ENCODE data around the gene FSD2. TPM values are rescaled to one million over a fixed set of nuclear protein-coding genes. Genes with fewer than 3 reads are reported as not detected.
"Not testable (repeated sequence)": the region's sequence is repeated elsewhere in the genome, so short reads cannot be mapped to it uniquely, and the experiment has no call there.

Gene FSD2
- total RNA-seq, 1 experiment from 2014 or later = not detected

- in situ Hi-C loops (cut with HindIII; ENCODE audit: low sequenced_read_pairs) = no loop called here
- no peak for DNase-seq (ENCODE audit: low spot score)
Observed at GRCh38 chr15:82799183-82799841, 6.6 kb downstream of the FSD2 start.

- DNase-seq (ENCODE audit: low spot score) = no peak
- in situ Hi-C loops (cut with HindIII; ENCODE audit: low sequenced_read_pairs) = no loop called here
Observed at GRCh38 chr15:82798531-82799166, 7.2 kb downstream of the FSD2 start.

- DNase-seq (ENCODE audit: low spot score) = no peak
- in situ Hi-C loops (cut with HindIII; ENCODE audit: low sequenced_read_pairs) = no loop called here
Observed at GRCh38 chr15:82798104-82798503, 7.8 kb downstream of the FSD2 start.

- no peak for DNase-seq (ENCODE audit: low spot score)
- in situ Hi-C loops (cut with HindIII; ENCODE audit: low sequenced_read_pairs) = no loop called here
Observed at GRCh38 chr15:82793737-82794136, 12.1 kb downstream of the FSD2 start.

- DNase-seq (ENCODE audit: low spot score) = no peak
- in situ Hi-C loops (cut with HindIII; ENCODE audit: low sequenced_read_pairs) = no loop called here
Observed at GRCh38 chr15:82792068-82792467, 13.8 kb downstream of the FSD2 start.

GRCh38 chr15:82790321-82790720 is 15.5 kb downstream of the FSD2 start:
- DNase-seq (ENCODE audit: low spot score) = no peak
- in situ Hi-C loops (cut with HindIII; ENCODE audit: low sequenced_read_pairs) = no loop called here

- in situ Hi-C loops (cut with HindIII; ENCODE audit: low sequenced_read_pairs) = no loop called here
- DNase-seq (ENCODE audit: low spot score) = no peak
Observed at GRCh38 chr15:82789491-82789890, 16.4 kb downstream of the FSD2 start.

- no peak for DNase-seq (ENCODE audit: low spot score)
- in situ Hi-C loops (cut with HindIII; ENCODE audit: low sequenced_read_pairs) = no loop called here
Observed at GRCh38 chr15:82788496-82788895, 17.4 kb downstream of the FSD2 start.

- DNase-seq (ENCODE audit: low spot score) = no peak
- in situ Hi-C loops (cut with HindIII; ENCODE audit: low sequenced_read_pairs) = no loop called here
Observed at GRCh38 chr15:82781349-82781748, 24.5 kb downstream of the FSD2 start.

GRCh38 chr15:82778755-82779154 is 27.1 kb downstream of the FSD2 start:
- in situ Hi-C loops (cut with HindIII; ENCODE audit: low sequenced_read_pairs) = no loop called here
- DNase-seq (ENCODE audit: low spot score) = no peak

- in situ Hi-C loops (cut with HindIII; ENCODE audit: low sequenced_read_pairs) = no loop called here
- no peak for DNase-seq (ENCODE audit: low spot score)
Observed at GRCh38 chr15:82774496-82774895, 31.4 kb downstream of the FSD2 start.

GRCh38 chr15:82771789-82772607 is 33.9 kb downstream of the FSD2 start:
- DNase-seq (ENCODE audit: low spot score) = no peak
- in situ Hi-C loops (cut with HindIII; ENCODE audit: low sequenced_read_pairs) = no loop called here

- no peak for DNase-seq (ENCODE audit: low spot score)
- in situ Hi-C loops (cut with HindIII; ENCODE audit: low sequenced_read_pairs) = no loop called here
Observed at GRCh38 chr15:82768414-82769054, 37.3 kb downstream of the FSD2 start.

- in situ Hi-C loops (cut with HindIII; ENCODE audit: low sequenced_read_pairs) = no loop called here
- DNase-seq (ENCODE audit: low spot score) = no peak
Observed at GRCh38 chr15:82767163-82767829, 38.6 kb downstream of the FSD2 start.

- in situ Hi-C loops (cut with HindIII; ENCODE audit: low sequenced_read_pairs); DNase-seq (ENCODE audit: low spot score): not testable (repeated sequence)
Observed at GRCh38 chr15:82766201-82766600, 39.7 kb downstream of the FSD2 start.

GRCh38 chr15:82764740-82765139 is 41.1 kb downstream of the FSD2 start:
- DNase-seq (ENCODE audit: low spot score) = no peak

GRCh38 chr15:82764117-82764490 is 41.8 kb downstream of the FSD2 start:
- in situ Hi-C loops (cut with HindIII; ENCODE audit: low sequenced_read_pairs) = no loop called here
- no peak for DNase-seq (ENCODE audit: low spot score)

More at GRCh38 chr15:82764740-82765139, 41.1 kb downstream of the FSD2 start:
- in situ Hi-C loops (cut with HindIII; ENCODE audit: low sequenced_read_pairs) = no loop called here

GRCh38 chr15:82763361-82764116 is 42.3 kb downstream of the FSD2 start:
- no peak for DNase-seq (ENCODE audit: low spot score)
- in situ Hi-C loops (cut with HindIII; ENCODE audit: low sequenced_read_pairs) = no loop called here

GRCh38 chr15:82751308-82751707 is 54.6 kb downstream of the FSD2 start:
- no peak for DNase-seq (ENCODE audit: low spot score)
- in situ Hi-C loops (cut with HindIII; ENCODE audit: low sequenced_read_pairs) = no loop called here

Data from G401 (cell line).